PC-3 (cell line): ENCODE results near the gene TMEM184B.

Source experiments
- EZH2 ChIP-seq: fragments of 300-600 bp; sonication (generic); IDR thresholded peaks from one replicate; pipeline ENCODE4 v1.6.1; 2017; ENCODE audit warnings: antibody characterized with exemption, mild to moderate bottlenecking, low read length; ENCODE audit not compliant: unreplicated experiment
- EZH2phosphoT487 ChIP-seq: fragments of 300-600 bp; sonication (generic); IDR thresholded peaks from 2 replicates; pipeline ENCODE4 v1.6.1; 2018; ENCODE audit warnings: mild to moderate bottlenecking, antibody characterized with exemption, low read length, borderline replicate concordance
- TF ChIP-seq, protein P1 (sequence below): fragments of 300-600 bp; sonication (generic); conservative IDR thresholded peaks from 2 replicates; pipeline ENCODE4 v1.5.1; 2017; ENCODE audit warnings: antibody characterized with exemption, low read depth, mild to moderate bottlenecking, low read length

DNA sequence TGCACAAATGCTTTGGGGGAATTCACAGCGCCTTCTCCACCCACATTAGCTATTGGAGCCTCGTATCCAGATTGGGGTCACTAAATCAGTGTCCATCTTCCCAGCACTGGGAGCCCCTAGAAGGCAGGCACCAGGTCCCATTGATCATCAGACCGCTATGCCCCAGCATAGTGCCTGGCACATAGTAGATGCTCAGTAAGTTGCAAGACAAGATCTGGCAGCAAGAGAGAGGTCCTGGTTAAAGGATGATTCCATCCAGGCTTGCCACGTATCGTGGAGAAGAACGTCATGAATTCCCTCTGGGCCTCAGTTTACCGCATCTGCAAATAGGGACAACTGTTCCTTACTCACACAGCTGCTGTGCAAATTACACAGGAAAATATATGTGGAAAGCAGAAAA, 1.7 kb downstream of the TMEM184B start:
- TF ChIP-seq, protein P1, sequence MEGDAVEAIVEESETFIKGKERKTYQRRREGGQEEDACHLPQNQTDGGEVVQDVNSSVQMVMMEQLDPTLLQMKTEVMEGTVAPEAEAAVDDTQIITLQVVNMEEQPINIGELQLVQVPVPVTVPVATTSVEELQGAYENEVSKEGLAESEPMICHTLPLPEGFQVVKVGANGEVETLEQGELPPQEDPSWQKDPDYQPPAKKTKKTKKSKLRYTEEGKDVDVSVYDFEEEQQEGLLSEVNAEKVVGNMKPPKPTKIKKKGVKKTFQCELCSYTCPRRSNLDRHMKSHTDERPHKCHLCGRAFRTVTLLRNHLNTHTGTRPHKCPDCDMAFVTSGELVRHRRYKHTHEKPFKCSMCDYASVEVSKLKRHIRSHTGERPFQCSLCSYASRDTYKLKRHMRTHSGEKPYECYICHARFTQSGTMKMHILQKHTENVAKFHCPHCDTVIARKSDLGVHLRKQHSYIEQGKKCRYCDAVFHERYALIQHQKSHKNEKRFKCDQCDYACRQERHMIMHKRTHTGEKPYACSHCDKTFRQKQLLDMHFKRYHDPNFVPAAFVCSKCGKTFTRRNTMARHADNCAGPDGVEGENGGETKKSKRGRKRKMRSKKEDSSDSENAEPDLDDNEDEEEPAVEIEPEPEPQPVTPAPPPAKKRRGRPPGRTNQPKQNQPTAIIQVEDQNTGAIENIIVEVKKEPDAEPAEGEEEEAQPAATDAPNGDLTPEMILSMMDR, result no peak
- no peak for TF ChIP-seq EZH2
- no peak for TF ChIP-seq EZH2phosphoT487
